Measurements from ENCODE around the gene ROCK2. TPM values are rescaled to one million over a fixed set of nuclear protein-coding genes. Genes with fewer than 3 reads are reported as not detected.

ROCK2 gene
- total RNA-seq, 1 donor from 2014 or later = 20.0 TPM

- TF ChIP-seq CTCF (IDR thresholded peaks at IDR 0.05; ENCODE audit: insufficient read depth, low read length, severe bottlenecking) = no peak
- no peak for DNase-seq (ENCODE audit: low read depth)
- FAIRE-seq = no peak
These were observed 51.8 kb downstream of the ROCK2 start for GRCh38 chr2:11292464-11293255.

GRCh38 chr2:11290713-11291112, 53.7 kb downstream of the ROCK2 start:
- FAIRE-seq = no peak

More at GRCh38 chr2:11292464-11293255, 51.8 kb downstream of the ROCK2 start:
- Histone ChIP-seq H3K27me3 (ENCODE audit: control insufficient read depth, insufficient read depth, low read length) (no peaks in the 10 kb centered on the region), H3K36me3 (ENCODE audit: control insufficient read depth, insufficient read depth, low read length) (no peaks in the 10 kb centered on the region), H3K4me3 (ENCODE audit: low read depth, low read length) (no peak overlapping the region)

GRCh38 chr2:11290211-11290610, 54.2 kb downstream of the ROCK2 start:
- Histone ChIP-seq H3K4me3 (ENCODE audit: low read depth, low read length) (no peak overlapping the region), H3K36me3 (ENCODE audit: control insufficient read depth, insufficient read depth, low read length) (no peaks in the 10 kb centered on the region), H3K27me3 (ENCODE audit: control insufficient read depth, insufficient read depth, low read length) (no peaks in the 10 kb centered on the region)
- TF ChIP-seq CTCF (IDR thresholded peaks at IDR 0.05; ENCODE audit: insufficient read depth, low read length, severe bottlenecking) = no peak
- DNase-seq (ENCODE audit: low read depth) (no peak), FAIRE-seq (no peak)

More at GRCh38 chr2:11290713-11291112, 53.7 kb downstream of the ROCK2 start:
- no peak for TF ChIP-seq CTCF (IDR thresholded peaks at IDR 0.05; ENCODE audit: insufficient read depth, low read length, severe bottlenecking)
- Histone ChIP-seq H3K36me3 (ENCODE audit: control insufficient read depth, insufficient read depth, low read length) (no peaks in the 10 kb centered on the region), H3K27me3 (ENCODE audit: control insufficient read depth, insufficient read depth, low read length) (no peaks in the 10 kb centered on the region), H3K4me3 (ENCODE audit: low read depth, low read length) (no peak overlapping the region)
- no peak for DNase-seq (ENCODE audit: low read depth)

- Histone ChIP-seq H3K4me3 (ENCODE audit: low read depth, low read length) (no peak overlapping the region), H3K27me3 (ENCODE audit: control insufficient read depth, insufficient read depth, low read length) (no peaks in the 10 kb centered on the region), H3K36me3 (ENCODE audit: control insufficient read depth, insufficient read depth, low read length) (peaks cover 1% of the 10 kb centered on the region)
- TF ChIP-seq CTCF (IDR thresholded peaks at IDR 0.05; ENCODE audit: insufficient read depth, low read length, severe bottlenecking) = no peak
- FAIRE-seq (no peak), DNase-seq (ENCODE audit: low read depth) (no peak)
These were observed 56.0 kb downstream of the ROCK2 start for GRCh38 chr2:11288431-11288830.

- FAIRE-seq (no peak), DNase-seq (ENCODE audit: low read depth) (peak; percentile 25)
- H3K4me3 ChIP-seq (ENCODE audit: low read depth, low read length) = no peak overlapping the region
- H3K27me3 ChIP-seq (ENCODE audit: control insufficient read depth, insufficient read depth, low read length) = no peaks in the 10 kb centered on the region
- H3K36me3 ChIP-seq (ENCODE audit: control insufficient read depth, insufficient read depth, low read length) = peaks cover 1% of the 10 kb centered on the region
- no peak for TF ChIP-seq CTCF (IDR thresholded peaks at IDR 0.05; ENCODE audit: insufficient read depth, low read length, severe bottlenecking)
These were observed 57.7 kb downstream of the ROCK2 start for GRCh38 chr2:11286749-11287148.

Data from bronchial epithelial cell (primary cell).